Body of pancreas (tissue), 4 donors: ENCODE measurements around the gene DSE.

Experiments used
- CTCF ChIP-seq, 7 experiments: fragments of 450-650 bp in 4 of 7; fragments of 200-600 bp in 3 of 7; sonication (generic) in 3 of 7; IDR thresholded peaks; one replicate each; pipeline ENCODE4 v1.5.1; 2016 to 2019; ENCODE audit warnings: antibody characterized with exemption in 7 of 7
- POLR2A ChIP-seq, 3 donors: fragments of 450-650 bp; IDR thresholded peaks; one replicate each; pipeline ENCODE4 v1.6.1; 2016; ENCODE audit warnings: antibody characterized with exemption in 3 of 3, mild to moderate bottlenecking in 2 of 3

- no peak for TF ChIP-seq CTCF (IDR thresholded peaks at IDR 0.05)
- no peak for TF ChIP-seq POLR2A (IDR thresholded peaks at IDR 0.05)
Measured at GRCh38 chr6:116476002-116476678, 105.4 kb downstream of the DSE start.
